HepG2 (cell line): Measurements from ENCODE around the gene CSNK1D. TPM values are rescaled to one million over a fixed set of nuclear protein-coding genes. Genes with fewer than 3 reads are reported as not detected.

Experiments used
- CREB3 ChIP-seq: sonication (generic); formaldehyde crosslinking; IDR thresholded peaks from 2 replicates; pipeline ENCODE4 v1.5.0; 2020; ENCODE audit warnings: missing genetic modification reagents
- PTBP1 ChIP-seq: fragments of 200-400 bp; formaldehyde crosslinking; IDR thresholded peaks from 2 replicates; pipeline ENCODE4 v1.6.1; 2018; ENCODE audit warnings: low read length, low read depth; ENCODE audit not compliant: poor library complexity, severe bottlenecking
- SMAD1 ChIP-seq: sonication (generic); formaldehyde crosslinking; IDR thresholded peaks from 2 replicates; pipeline ENCODE4 v1.4.0; 2020; ENCODE audit warnings: missing genetic modification reagents, low read depth, mild to moderate bottlenecking, borderline replicate concordance
- ZBTB40 ChIP-seq, 2 experiments: fragments of 450-650 bp in 1 of 2; sonication (generic) in 1 of 2; formaldehyde crosslinking in 1 of 2; IDR thresholded peaks; 2 replicates each; pipeline versions ENCODE4 v1.6.1 to v1.8.0; 2016 to 2022; ENCODE audit warnings: antibody characterized with exemption in 1 of 2, mild to moderate bottlenecking in 1 of 2, missing genetic modification reagents in 1 of 2
- ZNF720 ChIP-seq: sonication (generic); formaldehyde crosslinking; IDR thresholded peaks from 2 replicates; pipeline ENCODE4 v1.4.0; 2020; ENCODE audit warnings: missing genetic modification reagents
- polyA plus RNA-seq, 8 experiments: library from polyadenylated mRNA; depleted of rRNA in 3 of 8; stranded (reverse) in 7 of 8; unstranded in 1 of 8; fragments of >200 nt; fragmentation: Illumina TruSeq in 4 of 8; extraction: Trizol in 4 of 8; gene quantifications; 2 replicates each; pipeline versions ENCODE4 v1.2.1 to v1.2.3, GENCODE V29; 2011 to 2016; ENCODE audit warnings: low read depth in 4 of 8, missing spikeins in 1 of 8, mixed read lengths in 1 of 8; ENCODE audit not compliant: insufficient read depth in 1 of 8
- total RNA-seq, 5 experiments: library from RNA; depleted of rRNA; stranded (reverse); fragments of >200 nt; fragmentation: Illumina TruSeq; extraction: Trizol; gene quantifications; 2 replicates each; pipeline ENCODE4 v1.2.3, GENCODE V29; 2016; ENCODE audit warnings: low read depth in 1 of 5

The CSNK1D gene
- total and polyA plus RNA-seq, 2 of the 13 experiments (the other 11 are each of a cell fraction or from before 2014, with no cell fraction given) = 31.5 to 128 TPM

GRCh38 chr17:82318169-82318498 lies 44.6 kb upstream of the CSNK1D start (continued):
- TF ChIP-seq ZBTB40 (IDR thresholded peaks at IDR 0.05) (no peak), ZBTB40 (CRISPR knock-in tag; IDR thresholded peaks at IDR 0.05) (peak; percentile 4; the same call in 1 of the 2 replicates), PTBP1 (no peak), CREB3 (CRISPR knock-in tag) (no peak), ZNF720 (no peak), SMAD1 (no peak)
